ENCODE measurements around the gene CCDC178.

CCDC178 gene

GRCh38 chr18:32907311-32907585 is 533.3 kb downstream of the CCDC178 start:
- TF ChIP-seq, protein P1, sequence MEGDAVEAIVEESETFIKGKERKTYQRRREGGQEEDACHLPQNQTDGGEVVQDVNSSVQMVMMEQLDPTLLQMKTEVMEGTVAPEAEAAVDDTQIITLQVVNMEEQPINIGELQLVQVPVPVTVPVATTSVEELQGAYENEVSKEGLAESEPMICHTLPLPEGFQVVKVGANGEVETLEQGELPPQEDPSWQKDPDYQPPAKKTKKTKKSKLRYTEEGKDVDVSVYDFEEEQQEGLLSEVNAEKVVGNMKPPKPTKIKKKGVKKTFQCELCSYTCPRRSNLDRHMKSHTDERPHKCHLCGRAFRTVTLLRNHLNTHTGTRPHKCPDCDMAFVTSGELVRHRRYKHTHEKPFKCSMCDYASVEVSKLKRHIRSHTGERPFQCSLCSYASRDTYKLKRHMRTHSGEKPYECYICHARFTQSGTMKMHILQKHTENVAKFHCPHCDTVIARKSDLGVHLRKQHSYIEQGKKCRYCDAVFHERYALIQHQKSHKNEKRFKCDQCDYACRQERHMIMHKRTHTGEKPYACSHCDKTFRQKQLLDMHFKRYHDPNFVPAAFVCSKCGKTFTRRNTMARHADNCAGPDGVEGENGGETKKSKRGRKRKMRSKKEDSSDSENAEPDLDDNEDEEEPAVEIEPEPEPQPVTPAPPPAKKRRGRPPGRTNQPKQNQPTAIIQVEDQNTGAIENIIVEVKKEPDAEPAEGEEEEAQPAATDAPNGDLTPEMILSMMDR (IDR thresholded peaks at IDR 0.05; ENCODE audit: low read depth, low read length) = no peak
- no peak overlapping the region for H3K4me3 ChIP-seq (ENCODE audit: low read depth, low read length)

DNA sequence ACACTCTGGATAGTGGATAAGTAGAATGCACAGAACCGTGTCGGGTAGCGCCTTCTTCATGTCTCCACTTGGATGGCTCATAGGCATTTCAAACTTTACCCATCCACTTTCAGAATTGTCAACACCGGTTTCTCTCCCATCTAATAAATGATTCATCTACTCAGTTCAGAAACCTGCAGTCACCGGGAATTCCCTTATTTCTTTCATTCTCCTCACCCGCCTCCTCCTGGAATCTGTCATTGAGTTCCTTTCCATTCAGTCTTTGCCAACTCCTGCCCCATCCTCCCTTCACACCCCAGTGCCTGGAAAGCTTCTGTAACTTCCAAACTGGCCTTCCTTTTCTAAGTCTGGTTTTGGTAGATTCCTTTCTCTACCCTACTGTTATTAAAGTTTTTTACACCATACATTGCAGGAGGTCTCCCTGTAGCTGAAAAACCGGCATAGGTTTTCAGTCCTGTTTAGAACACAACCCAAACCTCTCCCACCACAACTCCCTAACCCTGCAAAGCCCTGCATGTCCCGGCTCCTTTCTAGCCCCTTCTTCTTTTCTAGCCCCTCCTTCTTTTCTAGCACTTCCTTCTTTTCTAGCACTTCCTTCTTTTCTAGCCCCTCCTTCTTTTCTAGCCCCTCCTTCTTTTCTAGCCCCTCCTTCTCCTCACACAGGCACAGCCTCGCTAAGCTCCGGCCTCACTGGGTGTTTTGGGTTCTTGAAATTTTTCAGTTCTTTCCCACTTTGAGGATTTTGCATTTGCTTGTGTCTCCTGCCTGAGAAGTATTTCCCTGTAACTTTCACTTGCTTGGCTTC is 533.8 kb downstream of the CCDC178 start:
- TF ChIP-seq, protein P1 (IDR thresholded peaks at IDR 0.05; ENCODE audit: low read depth, low read length) = no peak
- no peak overlapping the region for H3K4me3 ChIP-seq (ENCODE audit: low read depth, low read length)

- TF ChIP-seq, protein P1 (IDR thresholded peaks at IDR 0.05; ENCODE audit: low read depth, low read length) = no peak
- H3K4me3 ChIP-seq (ENCODE audit: low read depth, low read length) = no peak overlapping the region
Observed at GRCh38 chr18:32905651-32906050, 534.9 kb downstream of the CCDC178 start.

GRCh38 chr18:32902568-32903330 is 537.8 kb downstream of the CCDC178 start:
- H3K4me3 ChIP-seq (ENCODE audit: low read depth, low read length) = no peak overlapping the region
- TF ChIP-seq, protein P1 (IDR thresholded peaks at IDR 0.05; ENCODE audit: low read depth, low read length) = no peak

DNA sequence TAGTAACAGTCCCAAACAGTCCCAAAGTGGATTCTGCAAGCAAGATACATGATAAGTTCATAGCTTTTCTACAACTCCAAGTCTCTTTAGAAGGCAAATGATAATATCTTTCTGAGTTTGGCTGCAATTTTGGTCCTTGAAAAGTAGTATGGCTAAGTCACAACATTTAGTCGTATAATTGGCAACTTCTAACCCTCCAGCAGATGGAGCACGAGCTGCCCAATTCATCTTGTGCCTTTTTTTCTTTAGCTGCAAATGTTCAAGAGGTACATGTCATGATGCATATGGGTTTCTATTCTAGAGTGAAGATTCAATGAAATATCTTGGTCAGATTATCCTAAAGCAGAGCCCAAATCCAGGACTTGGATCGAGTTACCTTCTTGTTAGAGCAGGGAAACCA is 540.7 kb downstream of the CCDC178 start:
- no peak overlapping the region for H3K4me3 ChIP-seq (ENCODE audit: low read depth, low read length)
- TF ChIP-seq, protein P1 (IDR thresholded peaks at IDR 0.05; ENCODE audit: low read depth, low read length) = no peak

DNA sequence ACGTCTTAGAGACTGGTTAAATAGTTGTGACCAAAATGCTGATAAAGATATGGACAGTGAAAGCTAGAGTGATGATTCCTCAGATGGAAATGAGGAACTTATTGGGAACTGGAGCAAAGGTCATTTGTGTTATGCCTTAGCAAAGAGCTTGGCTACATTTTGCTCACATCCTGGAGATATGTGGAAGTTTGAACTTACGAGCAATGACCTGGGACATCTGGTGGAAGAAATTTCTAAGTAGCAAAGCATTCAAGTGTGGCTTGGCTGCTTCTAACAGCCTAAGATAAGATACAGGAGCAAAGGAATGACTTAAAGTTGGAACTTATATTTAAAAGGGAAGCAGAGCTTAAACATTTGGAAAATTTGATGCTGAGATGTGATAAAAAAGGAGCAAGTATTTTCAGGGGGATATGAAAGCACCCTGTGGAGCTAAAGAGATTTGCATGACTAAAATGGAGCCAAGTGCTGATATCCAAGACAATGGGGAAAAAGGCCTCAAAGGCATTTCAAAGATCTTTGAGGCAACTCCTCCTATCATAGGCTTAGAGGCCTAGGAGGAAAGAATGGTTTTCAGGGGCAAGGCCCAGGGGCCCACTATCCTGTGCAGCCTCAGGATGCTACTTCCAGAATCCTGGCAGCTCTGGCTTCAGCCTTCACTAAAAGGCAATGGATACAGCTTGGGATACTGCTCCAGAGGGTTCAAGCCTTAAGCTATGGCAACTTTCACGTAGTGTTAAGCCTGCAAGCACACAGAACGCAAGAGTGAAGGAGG is 543.6 kb downstream of the CCDC178 start:
- H3K4me3 ChIP-seq (ENCODE audit: low read depth, low read length) = no peak overlapping the region
- TF ChIP-seq, protein P1 (IDR thresholded peaks at IDR 0.05; ENCODE audit: low read depth, low read length) = no peak

Data from WI38 (cell line).